Progenitor cell of endocrine pancreas (in vitro differentiated cells): ENCODE data around the gene TCERG1L. TPM values are rescaled to one million over a fixed set of nuclear protein-coding genes. Genes with fewer than 3 reads are reported as not detected.

ENCODE experiments used
- DNase-seq: peaks from one replicate; pipeline ENCODE4 v3.0.0; 2021; ENCODE audit warnings: low spot score; ENCODE audit not compliant: unreplicated experiment
- H3K27ac Mint-ChIP-seq: 2 replicates; pipeline ENCODE4 v1.8.0; 2021; ENCODE audit warnings: mild to moderate bottlenecking, moderate library complexity, mixed read lengths
- H3K27me3 Mint-ChIP-seq: 2 replicates; pipeline ENCODE4 v1.8.0; 2021; ENCODE audit warnings: mixed read lengths
- H3K36me3 Mint-ChIP-seq: 2 replicates; pipeline ENCODE4 v1.8.0; 2022; ENCODE audit warnings: mixed read lengths; ENCODE audit not compliant: insufficient read depth
- H3K4me1 Mint-ChIP-seq: 2 replicates; pipeline ENCODE4 v1.8.0; 2021; ENCODE audit warnings: low read depth, mixed read lengths
- H3K4me3 Mint-ChIP-seq: 2 replicates; pipeline ENCODE4 v1.8.0; 2021; ENCODE audit warnings: low read depth, mild to moderate bottlenecking, moderate library complexity, mixed read lengths
- H3K9me3 Mint-ChIP-seq: 2 replicates; pipeline ENCODE4 v1.8.0; 2021; ENCODE audit warnings: low read depth, mixed read lengths
- total RNA-seq: library from RNA; stranded (reverse); gene quantifications from 2 replicates; pipeline ENCODE4 v1.2.1, GENCODE V29; 2021
- TF ChIP-seq, protein P1 (sequence below): fragments of 200-600 bp; sonication (generic); IDR thresholded peaks from one replicate; pipeline ENCODE4 v1.5.0; 2021; ENCODE audit warnings: antibody characterized with exemption, mild to moderate bottlenecking; ENCODE audit not compliant: unreplicated experiment

TCERG1L gene
- total RNA-seq, 1 donor from 2014 or later: 0.53 TPM

GRCh38 chr10:131277969-131278368, 33.6 kb downstream of the TCERG1L start:
- TF ChIP-seq, protein P1, sequence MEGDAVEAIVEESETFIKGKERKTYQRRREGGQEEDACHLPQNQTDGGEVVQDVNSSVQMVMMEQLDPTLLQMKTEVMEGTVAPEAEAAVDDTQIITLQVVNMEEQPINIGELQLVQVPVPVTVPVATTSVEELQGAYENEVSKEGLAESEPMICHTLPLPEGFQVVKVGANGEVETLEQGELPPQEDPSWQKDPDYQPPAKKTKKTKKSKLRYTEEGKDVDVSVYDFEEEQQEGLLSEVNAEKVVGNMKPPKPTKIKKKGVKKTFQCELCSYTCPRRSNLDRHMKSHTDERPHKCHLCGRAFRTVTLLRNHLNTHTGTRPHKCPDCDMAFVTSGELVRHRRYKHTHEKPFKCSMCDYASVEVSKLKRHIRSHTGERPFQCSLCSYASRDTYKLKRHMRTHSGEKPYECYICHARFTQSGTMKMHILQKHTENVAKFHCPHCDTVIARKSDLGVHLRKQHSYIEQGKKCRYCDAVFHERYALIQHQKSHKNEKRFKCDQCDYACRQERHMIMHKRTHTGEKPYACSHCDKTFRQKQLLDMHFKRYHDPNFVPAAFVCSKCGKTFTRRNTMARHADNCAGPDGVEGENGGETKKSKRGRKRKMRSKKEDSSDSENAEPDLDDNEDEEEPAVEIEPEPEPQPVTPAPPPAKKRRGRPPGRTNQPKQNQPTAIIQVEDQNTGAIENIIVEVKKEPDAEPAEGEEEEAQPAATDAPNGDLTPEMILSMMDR: no peak
- H3K9me3 Mint-ChIP-seq: no peaks in the 10 kb centered on the region
- no peak overlapping the region for H3K4me3 Mint-ChIP-seq
- DNase-seq: no peak
- no peaks in the 10 kb centered on the region for H3K4me1 Mint-ChIP-seq
- no peaks in the 10 kb centered on the region for H3K36me3 Mint-ChIP-seq
- peaks cover 5% of the 10 kb centered on the region for H3K27me3 Mint-ChIP-seq
- H3K27ac Mint-ChIP-seq: no peak overlapping the region

DNA sequence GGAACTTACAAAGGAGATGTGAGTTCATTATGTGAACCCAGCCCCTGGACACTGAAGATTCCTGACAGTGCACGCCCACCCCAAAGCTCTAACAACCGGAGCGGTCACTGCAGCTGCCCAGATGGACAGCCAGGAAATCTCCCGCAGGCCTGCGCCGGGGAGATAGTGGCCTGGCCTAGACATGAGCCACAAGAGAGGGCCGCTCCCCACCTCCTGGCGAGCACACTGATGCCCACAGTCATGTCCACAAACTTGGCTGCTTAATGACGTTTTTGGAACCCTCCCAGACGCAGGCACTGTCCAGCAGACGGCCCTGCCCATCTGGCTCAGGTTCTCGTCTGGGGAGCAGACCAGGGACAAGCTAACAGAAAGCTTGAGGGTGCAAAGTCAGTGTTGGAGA, 34.2 kb downstream of the TCERG1L start:
- no peaks in the 10 kb centered on the region for H3K9me3 Mint-ChIP-seq

DNA sequence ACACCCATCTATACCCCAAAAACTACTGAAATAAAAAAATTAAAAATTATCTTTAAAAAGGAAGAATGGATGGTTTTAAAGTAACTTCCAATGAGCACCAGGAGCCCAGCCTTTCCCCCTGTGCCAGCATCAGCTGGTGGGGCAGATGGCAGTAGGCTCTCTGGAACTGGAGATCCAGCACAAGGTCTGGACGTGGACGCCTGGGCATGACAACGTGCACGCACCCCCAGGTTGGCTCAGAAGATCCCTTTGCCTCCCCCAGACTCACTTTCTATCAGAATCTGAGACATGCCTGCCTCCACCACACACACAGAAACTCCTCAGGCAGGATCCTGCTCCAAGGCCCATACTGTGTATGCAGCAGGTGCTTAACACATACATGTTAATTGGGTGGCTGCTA, 35.8 kb downstream of the TCERG1L start:
- Mint-ChIP-seq H3K27ac (no peak overlapping the region), H3K27me3 (peaks cover 8% of the 10 kb centered on the region), H3K36me3 (no peaks in the 10 kb centered on the region), H3K9me3 (no peaks in the 10 kb centered on the region), H3K4me3 (no peak overlapping the region), H3K4me1 (no peaks in the 10 kb centered on the region)
- no peak for DNase-seq
- TF ChIP-seq, protein P1: no peak

More for the DNA sequence above, 34.2 kb downstream of the TCERG1L start:
- H3K4me3 Mint-ChIP-seq: no peak overlapping the region
- TF ChIP-seq, protein P1: no peak
- H3K4me1 Mint-ChIP-seq: no peaks in the 10 kb centered on the region
- H3K27me3 Mint-ChIP-seq: peaks cover 5% of the 10 kb centered on the region
- no peak for DNase-seq
- no peaks in the 10 kb centered on the region for H3K36me3 Mint-ChIP-seq
- no peak overlapping the region for H3K27ac Mint-ChIP-seq

DNA sequence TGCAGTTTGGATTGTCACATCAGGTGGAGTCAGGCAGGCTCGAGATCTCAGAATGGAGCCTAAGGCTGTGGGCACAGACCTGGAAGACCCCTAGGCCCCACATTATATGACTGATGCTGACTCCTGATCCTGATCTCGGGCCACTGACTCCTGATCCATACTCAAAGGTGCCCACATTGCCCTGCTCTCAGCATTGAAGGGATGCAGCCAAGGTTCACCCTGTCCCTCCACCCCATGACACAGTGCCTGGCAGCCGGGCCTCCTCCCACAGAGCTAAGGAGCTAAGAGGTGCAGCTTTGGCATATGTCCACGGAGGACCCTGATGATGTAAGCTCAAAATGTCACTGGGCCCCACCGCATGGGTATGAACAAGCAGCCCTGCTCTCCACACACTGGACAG, 36.6 kb downstream of the TCERG1L start:
- no peaks in the 10 kb centered on the region for H3K36me3 Mint-ChIP-seq
- TF ChIP-seq, protein P1: no peak
- no peaks in the 10 kb centered on the region for H3K9me3 Mint-ChIP-seq
- H3K27me3 Mint-ChIP-seq: peaks cover 12% of the 10 kb centered on the region
- H3K27ac Mint-ChIP-seq: no peak overlapping the region
- no peak for DNase-seq
- no peak overlapping the region for H3K4me3 Mint-ChIP-seq
- H3K4me1 Mint-ChIP-seq: peaks cover 6% of the 10 kb centered on the region

DNA sequence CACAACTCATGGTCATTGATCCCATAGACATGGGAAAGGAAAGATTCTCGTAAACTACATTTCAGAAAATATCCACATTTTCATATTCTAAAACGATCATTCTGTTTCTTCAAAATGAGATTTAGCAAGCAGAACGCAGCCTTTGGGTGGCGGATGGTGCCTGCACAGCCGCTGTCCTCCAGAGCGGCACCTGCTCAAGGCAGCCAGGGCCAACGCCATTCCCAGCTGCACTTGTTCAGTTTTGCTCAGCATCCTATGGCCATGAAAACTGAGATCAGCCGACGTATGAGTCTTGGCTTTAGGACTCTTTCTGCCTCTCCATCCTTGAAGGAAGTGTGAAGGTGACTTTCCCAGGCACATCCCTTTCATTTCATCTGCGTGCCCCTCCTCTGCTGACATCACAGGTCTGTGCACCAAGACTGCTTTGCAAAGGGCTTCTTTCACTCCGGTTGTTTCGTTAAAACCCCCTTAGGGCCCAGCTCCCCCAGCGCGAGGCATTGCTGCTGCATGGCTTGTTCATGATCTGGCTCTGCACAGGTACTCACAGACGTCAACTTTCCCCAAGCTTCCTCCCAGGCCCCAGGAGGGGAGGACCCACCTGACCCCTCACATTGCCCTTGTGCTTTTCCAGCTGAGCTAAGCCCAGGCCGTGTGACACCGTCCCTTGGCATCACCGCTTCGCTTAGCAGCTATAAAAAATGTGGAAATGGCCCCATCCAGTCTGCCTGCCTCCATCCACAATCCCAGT, 37.2 kb downstream of the TCERG1L start:
- Mint-ChIP-seq H3K9me3 (no peaks in the 10 kb centered on the region), H3K36me3 (no peaks in the 10 kb centered on the region), H3K27ac (no peak overlapping the region), H3K4me3 (no peak overlapping the region), H3K4me1 (peaks cover 10% of the 10 kb centered on the region), H3K27me3 (peaks cover 17% of the 10 kb centered on the region)
- TF ChIP-seq, protein P1: no peak
- DNase-seq: no peak
